Activated CD8-positive, alpha-beta memory T cell treated with anti-CD3 and anti-CD28 coated beads, Interleukin-2, amount 50 U/mL, for 1 hour (primary cell): ENCODE measurements around the gene RPN1.
"Not testable (repeated sequence)": the region's sequence is repeated elsewhere in the genome, so short reads cannot be mapped to it uniquely, and the experiment has no call there.

Source experiments
- DNase-seq: peaks from one replicate; pipeline ENCODE4 v3.0.0-alpha.2; 2020; ENCODE audit errors: extremely low read depth

The RPN1 gene

GRCh38 chr3:128650096-128651050 is at the start of gene RPN1:
RPN1 (minus strand) TSS chr3:128650818; CDS start chr3:128650800, 18 bp downstream.
- peak; percentile 86 for DNase-seq

- no peak for DNase-seq
These were observed 47.8 kb upstream of the RPN1 start for GRCh38 chr3:128698211-128699047.

- no peak for DNase-seq
These were observed 46.7 kb upstream of the RPN1 start for GRCh38 chr3:128697341-128697740.

GRCh38 chr3:128693696-128694095 is 43.1 kb upstream of the RPN1 start:
- no peak for DNase-seq

GRCh38 chr3:128689060-128689459 is 38.4 kb upstream of the RPN1 start:
- DNase-seq = no peak

GRCh38 chr3:128686465-128686864 is 35.8 kb upstream of the RPN1 start:
- no peak for DNase-seq

GRCh38 chr3:128684986-128685726 is 34.5 kb upstream of the RPN1 start:
- DNase-seq = no peak

- no peak for DNase-seq
These were observed 33.3 kb upstream of the RPN1 start for GRCh38 chr3:128683957-128684356.

- no peak for DNase-seq
These were observed 30.8 kb upstream of the RPN1 start for GRCh38 chr3:128681369-128681829.

GRCh38 chr3:128680603-128681368 is 30.2 kb upstream of the RPN1 start:
- peak; percentile 93 for DNase-seq

- DNase-seq = no peak
These were observed 28.7 kb upstream of the RPN1 start for GRCh38 chr3:128679338-128679737.

GRCh38 chr3:128675802-128676201 is 25.2 kb upstream of the RPN1 start:
- not testable (repeated sequence) for DNase-seq

GRCh38 chr3:128674161-128674784 is 23.7 kb upstream of the RPN1 start:
- DNase-seq = no peak

- DNase-seq = no peak
These were observed 17.0 kb upstream of the RPN1 start for GRCh38 chr3:128667641-128668040.

GRCh38 chr3:128665362-128666021 is 14.9 kb upstream of the RPN1 start:
- no peak for DNase-seq

GRCh38 chr3:128663151-128663550 is 12.5 kb upstream of the RPN1 start:
- no peak for DNase-seq

- no peak for DNase-seq
These were observed 4.9 kb upstream of the RPN1 start for GRCh38 chr3:128655531-128655930.

- not testable (repeated sequence) for DNase-seq
These were observed 3.6 kb upstream of the RPN1 start for GRCh38 chr3:128653993-128654805.

GRCh38 chr3:128653383-128653992 is 2.9 kb upstream of the RPN1 start:
- DNase-seq = not testable (repeated sequence)
